Activated gamma-delta T cell (primary cell): ENCODE measurements around the gene THRB.

Experiments used
- DNase-seq: peaks from one replicate; lab custom pipeline; 2025; lab: John Stamatoyannopoulos, UW

Gene THRB

DNA sequence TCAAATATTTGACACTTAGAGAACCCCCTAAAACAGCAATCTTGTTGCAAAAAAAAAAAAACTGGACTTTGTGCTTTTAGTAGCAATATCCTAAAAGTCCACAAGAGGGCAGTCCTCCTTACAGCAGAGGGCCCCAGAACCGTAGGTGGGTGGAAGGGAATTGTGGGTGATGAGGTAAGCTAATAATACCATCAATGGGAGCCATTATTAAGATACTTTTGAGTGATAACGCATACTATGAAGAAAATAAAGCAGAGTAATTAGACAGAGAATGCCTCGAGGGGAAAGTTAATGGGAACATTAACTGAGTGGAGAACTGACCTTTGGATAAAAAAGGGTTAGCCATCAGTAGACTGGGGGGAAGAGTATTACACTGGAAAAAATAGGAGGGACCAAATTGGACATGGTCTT, 229.9 kb downstream of the THRB start:
- DNase-seq = no peak

DNA sequence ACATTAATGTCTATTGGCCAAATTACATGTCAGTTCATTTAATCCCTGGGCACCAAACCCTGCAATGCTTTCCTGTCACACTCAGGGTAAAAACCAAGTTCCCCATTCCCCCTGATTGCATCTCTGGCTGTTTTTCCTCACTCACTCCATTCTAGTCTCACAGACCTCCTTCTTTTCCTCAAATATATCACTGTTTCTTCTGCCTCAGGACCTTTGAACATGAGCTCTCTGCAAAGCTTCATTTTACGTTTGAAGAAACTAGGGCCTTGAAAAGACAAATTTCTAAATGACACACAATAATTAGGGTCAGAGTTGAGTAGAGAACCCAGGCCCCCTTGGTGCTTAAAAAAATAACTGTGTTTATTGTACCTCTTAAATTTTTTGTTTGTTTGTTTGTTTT, 230.6 kb downstream of the THRB start:
- DNase-seq = no peak

DNA sequence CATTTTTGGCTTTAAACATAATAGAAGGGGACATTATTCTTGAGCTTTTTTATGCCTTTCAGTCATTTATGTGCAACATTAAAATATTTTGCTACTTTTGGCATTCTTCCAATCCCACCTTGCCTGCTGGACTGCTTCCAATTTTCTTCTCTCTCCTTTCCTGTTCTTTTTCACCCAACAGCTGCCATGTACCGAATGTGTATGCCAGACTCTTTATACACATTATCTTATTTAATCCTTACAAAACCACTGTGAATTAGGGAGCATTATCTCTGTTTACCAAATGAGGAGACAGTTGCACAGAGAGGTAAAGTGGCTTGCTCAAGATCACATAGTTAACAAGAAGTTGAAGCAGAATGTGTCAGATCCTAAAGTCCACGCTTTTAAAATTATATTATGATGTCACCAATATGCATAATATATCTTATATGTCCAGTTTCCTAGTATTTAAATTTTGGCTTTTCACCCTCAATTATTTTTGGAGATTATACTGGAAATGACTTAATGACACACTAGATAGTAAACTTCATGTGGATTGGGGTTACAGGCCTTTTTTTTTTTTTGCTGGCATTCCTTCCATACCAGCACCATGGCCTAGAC, 231.5 kb downstream of the THRB start:
- no peak for DNase-seq

DNA sequence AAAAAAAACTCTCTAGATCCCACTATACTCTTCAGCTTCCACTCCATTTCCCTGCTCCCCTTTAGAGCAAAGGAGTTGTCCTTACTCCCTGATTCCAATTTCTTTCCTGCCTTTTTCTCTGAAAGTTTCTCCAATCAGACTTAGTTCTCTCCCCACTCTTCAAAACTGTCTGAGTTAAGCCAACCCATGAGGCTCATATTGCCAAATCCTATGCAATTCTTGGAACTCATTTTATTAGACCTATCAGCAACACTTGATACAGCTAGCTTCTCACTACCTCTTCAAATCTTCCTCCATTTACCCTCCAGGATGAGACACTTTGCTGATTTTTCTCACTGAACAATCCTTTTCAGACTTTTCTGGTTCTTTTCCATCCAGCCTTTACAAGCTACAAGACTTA, 233.1 kb downstream of the THRB start:
- DNase-seq = no peak

DNA sequence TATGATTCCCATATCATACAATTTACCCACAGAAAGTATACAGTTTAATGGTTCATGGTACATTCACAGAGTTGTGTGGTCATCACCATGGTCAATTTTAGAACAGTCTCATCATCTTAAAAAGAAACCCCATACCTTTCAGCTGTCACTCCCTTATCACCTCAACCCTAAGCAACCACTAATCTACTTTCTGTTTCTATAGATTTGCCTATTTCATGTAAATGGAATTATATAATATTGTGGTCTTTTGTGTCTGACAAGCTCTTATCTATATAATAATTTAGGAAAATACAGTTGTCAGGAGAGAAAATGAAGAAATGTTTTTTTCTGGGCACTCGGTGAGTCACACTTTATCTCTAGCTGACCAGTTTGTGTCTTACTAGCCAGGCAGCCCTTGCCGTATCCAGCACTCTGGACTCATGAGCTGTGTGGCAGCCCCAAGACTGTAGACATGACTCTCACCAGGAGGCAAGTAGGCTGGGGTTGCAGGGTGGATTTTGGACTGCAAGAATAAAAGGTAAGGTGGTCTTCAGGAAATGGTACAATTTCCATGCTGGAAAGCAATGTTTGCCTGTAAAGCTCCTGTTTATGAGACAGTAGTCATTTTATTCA, 234.6 kb downstream of the THRB start:
- no peak for DNase-seq

DNA sequence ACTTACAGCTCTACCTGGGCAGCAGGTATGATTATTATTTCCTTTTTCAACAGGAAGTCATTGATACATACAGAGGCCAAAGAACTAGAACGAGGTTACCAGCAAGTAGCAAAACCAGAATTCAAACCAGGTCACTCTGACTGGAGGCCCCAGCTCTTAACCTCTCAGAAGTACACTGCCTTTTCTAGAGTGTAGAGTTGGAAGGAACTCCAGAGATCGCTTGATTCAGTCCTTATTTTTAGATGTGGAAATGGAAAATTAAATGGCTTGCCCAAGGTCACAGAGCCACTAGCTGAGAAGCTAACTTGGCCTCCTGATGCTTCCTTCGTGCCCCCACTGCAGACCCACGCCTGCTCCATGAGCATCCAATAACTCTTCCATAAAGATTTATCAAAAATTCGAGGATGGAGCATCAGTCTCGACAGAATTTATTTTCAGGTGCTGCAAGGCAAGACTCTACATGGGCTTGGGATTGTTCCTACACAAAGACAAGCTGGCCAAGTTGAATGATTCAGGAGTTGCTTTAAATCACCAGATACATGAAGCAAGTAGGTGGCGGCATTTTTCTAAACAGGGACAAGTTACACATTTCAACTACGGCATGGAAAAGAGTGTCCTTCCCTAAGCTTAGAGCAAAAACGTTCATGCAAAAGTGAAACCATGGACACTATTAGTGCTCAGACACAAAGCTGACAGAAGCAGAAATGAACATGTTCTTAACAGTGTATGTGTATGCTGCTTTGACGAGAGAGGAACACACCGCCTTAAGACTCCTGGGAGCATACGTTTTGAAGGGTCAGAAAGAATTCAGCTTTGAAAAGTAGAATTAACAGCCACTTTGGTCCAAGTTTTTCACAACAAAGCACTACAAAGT, 235.7 kb downstream of the THRB start:
- no peak for DNase-seq

DNA sequence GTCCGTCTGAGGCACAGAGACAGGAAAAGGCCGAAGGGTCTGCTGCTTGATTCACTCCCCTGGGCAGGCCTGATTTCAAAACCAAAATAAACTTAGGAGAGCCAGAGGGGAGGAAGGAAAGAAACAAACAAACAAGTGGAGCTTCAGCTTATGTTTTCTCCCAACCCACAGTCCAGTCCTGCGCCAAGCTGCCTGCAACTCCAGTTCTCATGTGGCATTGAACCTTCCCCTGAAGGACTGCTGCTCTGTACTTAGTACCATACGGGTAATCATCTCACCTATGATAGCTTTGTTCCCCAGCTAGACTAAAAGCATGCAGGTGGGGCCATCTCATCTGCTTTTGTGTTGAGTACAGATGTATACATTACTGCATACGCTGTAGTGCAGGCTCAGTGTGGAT, 236.4 kb downstream of the THRB start:
- no peak for DNase-seq

DNA sequence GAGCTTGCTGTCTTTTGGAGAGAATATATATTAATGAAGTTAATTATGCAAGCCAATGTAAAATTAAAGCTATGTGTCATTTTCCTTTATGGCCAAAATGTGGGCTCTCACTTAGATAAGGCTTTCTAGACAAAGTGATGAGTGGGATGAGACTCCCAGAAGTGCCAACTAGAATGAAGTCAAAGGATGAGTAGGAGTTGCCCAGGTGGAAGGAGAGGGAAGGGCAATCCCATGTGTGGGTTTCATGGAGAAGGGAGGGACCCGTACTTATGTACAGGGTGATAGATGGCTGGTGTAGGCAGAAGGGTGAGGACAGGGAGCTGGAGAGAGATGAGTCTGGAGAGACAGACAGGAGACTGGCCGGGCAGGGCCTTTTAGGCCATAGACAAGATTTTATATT, 239.2 kb downstream of the THRB start:
- no peak for DNase-seq

DNA sequence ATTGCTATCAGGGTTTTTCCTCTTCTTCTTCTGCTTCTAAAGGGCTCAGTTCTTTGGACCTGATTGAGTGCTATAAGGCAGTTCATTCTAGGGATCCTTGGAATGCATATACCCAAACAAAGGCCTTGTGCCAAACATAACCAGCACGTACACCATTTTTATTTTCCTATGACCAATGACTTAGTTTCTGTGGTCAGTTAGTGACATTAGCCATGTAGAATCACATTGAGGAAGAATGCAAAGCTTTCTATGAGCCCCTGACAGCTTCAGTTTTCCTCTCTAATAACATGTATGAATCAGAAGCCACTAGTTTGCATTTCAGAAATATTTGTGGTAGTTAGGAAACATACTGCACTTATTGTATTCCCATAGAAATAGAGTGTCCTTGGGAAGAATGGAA, 240.0 kb downstream of the THRB start:
- DNase-seq = no peak

DNA sequence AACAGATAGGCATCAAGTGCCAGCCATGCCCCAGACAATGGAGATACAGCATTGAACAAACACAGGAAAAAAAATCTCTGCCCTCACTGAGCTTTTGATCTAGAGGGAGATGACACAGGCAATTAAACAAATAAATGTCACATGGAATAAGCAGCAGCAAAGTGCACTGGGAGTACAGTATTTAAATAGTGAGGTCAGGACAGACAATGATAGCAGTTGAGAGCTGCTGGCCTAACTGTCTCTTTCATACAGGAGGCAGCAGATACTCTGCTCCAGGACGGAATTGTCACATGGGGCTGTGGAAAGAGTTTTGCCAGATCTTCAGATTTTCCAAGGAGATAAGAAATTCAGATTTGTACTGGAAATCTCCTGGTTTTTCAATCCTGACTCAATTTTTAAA, 241.3 kb downstream of the THRB start:
- DNase-seq = no peak

DNA sequence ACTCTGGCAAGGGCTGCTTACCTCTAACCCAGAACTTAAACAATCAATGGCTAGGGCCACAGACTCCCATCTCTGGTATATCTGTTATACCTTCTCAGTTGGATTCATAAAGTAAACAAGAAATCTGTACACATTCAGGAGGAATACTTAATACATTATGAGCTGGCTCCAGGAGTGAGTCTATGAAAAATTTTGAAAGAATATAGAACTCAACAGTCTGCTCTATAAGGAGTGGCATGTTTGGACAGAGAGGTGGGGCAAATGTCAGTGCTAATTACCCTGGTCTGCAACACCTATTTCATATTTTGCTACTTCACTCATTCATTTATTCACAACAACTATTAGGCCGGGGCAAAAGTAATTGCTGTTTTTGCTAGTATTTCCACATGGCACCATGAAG, 245.1 kb downstream of the THRB start:
- DNase-seq = no peak

DNA sequence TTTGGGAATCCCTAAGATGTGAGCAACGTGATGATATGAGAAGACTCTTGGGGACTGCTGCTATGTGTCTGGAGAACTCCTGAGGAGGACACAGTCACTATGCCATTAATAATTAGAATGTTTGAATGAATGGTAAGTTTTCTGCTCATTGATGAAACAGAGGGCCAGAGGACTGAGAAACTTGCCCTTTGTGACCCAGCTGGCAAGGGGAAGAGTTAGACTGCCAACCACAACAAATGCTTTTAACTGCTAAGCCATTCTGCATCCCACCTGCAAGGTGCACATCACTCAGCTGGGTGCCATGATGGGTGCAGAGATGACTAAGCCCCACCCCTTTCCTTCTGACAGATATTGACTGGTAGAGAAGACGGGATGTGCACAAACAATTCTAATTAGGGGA, 249.6 kb downstream of the THRB start:
- DNase-seq = no peak

DNA sequence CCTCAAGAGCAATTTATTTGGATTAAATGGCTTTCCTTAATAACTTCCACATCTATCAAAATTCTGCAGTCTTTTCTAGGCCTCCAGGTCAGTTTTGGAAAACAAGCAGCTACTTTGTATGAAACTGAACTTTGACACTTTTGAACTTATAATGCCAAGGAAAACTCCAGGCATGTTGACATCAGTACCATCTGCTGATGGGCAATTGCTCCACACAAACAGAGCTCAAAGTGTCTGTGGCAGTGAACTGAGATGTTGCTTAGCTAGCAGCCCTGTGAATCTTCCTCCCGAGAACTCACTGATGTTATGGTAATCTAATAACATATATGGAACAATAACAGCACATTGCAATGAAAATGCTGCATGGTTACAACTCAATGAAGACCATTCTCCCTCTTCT, 250.2 kb downstream of the THRB start:
- no peak for DNase-seq

DNA sequence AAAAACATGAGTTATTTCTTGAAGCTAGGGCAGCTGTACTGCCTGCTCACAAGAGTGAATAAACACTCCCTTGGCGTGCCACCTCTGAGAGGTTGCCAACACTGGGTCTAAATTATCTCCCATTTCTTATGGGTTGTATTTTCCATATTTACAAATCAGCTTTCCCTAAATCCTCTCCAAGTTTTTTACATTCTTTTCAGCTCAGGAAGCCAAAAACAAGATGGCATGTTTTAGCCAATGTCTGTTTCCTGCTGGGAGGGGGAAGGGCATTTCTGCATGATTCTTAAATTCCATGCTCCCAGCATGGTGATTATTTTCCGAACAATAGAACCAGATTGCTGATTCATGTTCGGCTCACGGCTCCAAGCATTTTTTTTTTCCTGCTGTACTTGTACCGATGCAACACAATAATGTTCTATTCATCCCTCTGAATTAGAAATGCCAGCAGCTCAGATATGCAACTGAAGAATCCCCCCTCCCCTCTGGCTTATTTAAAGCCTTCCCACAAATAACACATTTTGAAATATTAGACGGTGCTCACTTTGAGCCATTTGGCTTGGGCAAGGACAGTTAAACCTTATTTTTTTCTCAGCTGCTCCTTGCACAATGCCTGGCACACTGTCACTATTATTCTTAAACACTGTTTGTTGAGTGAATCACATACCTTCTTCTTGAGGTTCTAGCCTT, 252.5 kb downstream of the THRB start:
- DNase-seq = no peak

DNA sequence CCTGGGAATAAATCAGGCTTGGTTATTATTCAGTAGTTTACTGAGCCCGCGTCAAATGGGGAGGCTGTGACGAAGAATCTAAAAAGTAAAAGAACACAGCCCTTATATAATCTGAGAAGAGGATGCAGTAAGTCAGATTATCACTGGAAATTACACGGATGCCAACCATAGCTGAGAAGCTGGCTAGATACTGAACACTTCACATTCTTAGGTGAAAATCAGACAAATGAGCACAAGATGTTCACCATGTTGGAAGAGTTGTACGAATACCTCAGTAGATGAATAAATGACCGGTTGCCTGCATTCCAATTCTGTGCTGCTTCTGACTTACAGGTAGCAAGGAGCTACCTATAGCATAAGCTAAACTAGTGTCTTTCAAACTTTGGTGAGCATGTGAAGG, 254.3 kb downstream of the THRB start:
- DNase-seq = no peak

DNA sequence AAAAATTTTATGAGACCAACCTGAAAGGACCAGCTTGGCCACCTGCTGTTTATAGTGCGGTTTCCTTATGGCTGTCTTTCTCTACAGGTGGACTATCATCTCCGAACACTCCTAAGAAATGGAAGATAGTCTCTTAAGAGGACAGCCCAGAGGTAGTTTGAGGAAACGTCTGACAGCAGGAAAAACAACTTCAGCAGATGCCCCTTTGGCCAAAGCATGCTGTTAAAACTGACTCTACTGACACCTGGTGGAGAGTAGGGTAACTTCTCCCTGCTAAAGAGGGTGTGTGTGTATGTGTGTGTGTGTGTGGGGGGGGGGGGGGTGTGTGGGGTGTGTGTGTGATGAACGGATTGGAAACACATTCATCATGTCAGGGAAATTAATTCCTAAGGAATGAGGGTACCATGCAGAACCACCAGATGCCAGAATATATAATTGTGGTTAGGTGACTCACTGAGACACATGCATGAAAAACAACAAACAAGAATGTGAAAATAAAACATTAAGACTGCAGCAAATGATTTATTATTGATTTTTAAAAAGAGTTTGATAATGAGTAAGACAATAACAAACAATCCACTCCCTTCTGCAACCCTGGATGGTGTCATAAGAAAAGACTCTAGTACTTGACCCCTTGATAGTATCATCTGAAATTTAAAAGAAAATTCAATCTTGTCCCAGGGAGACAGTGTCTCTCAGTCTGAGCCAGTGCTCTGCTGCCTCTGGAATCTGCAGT, 256.5 kb downstream of the THRB start:
- no peak for DNase-seq

DNA sequence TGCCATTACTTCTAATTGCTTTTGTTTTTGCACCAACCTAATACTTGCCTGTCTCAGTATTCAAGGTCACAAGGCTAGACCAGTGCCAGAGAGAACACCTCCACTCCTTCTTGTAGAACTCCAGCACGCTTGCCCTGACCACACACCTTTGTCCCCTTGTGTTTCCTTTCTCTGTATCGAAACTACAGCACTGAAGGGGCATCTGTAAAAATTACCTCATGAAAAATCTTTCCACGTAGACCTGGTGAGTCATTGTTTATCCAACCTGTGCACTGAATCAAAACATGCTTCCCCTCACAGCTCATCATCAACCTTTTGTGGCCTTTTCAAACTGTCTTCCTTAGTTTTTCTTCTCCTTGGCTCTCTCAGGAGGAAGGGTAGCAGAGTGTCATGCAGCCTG, 259.5 kb downstream of the THRB start:
- no peak for DNase-seq

DNA sequence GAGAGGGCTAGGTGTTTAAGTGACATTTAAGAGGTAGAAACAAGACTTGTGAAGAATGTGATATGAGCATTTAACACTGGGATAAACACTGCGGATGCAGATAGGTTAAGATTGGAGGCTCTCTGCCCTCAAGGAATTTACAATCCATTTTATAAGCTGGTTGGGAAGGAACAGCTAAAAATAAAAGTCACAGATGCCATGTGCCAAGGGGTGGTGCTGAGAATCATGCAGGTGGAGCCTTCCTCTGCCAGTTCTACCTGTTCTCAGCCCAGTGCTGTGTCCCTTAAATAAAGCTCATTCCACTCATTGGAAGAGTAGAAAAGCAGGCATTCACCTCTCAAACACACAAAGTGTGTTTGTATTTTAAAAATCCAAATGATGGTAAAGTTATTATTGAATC, 261.9 kb downstream of the THRB start:
- no peak for DNase-seq

DNA sequence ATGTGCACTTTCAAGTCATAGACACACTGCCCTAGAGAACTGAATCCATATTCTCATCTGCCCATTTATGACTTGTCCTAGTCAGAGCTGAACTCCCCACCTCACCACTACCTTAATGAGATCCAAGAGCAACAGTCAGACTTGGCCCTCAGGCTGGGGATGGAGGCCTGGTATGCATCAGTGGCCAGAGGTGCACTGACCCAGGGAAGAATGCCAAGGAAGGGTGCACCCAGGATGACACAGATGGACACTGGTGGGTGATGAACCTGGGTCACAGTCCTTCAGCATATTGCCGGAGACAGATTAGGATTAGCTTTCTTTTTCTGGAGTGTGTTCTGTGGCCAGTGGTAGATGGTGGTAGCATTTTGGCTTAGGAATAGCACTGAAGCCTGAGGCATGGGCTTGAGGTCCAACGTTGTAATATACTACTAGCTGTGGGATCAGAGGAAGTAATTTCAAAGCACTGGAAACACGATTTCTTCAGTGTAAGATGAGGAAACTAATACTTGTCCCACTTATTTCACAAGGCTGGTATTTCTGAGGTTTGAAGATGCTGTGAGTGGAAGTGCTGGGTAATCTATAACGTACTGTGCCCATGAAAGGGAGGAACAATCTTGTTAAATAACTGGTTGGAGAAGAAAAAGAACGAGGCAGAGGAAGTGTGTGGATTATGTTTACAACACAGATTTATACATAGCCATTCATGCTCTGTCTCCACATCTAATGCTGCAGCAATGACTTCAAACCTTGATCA, 265.0 kb downstream of the THRB start:
- no peak for DNase-seq

DNA sequence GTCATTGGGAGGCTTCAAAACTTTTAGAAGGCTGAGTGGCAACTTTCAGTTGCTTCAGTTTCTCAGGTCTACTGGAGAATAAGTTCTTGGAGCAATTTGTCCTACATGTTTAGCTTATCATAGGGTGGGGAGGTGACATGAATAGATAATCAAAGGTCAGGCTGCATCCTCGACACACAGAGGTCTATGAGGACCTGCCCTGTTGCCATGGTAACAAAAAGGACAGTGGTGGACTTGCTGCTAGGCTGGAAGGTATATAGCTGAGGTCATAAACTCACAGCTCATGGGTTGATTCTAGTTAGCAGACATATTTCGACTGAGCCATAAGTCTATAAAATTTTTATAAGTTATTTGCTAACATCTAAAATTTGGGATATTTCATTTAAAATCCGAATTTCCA, 267.0 kb downstream of the THRB start:
- no peak for DNase-seq

DNA sequence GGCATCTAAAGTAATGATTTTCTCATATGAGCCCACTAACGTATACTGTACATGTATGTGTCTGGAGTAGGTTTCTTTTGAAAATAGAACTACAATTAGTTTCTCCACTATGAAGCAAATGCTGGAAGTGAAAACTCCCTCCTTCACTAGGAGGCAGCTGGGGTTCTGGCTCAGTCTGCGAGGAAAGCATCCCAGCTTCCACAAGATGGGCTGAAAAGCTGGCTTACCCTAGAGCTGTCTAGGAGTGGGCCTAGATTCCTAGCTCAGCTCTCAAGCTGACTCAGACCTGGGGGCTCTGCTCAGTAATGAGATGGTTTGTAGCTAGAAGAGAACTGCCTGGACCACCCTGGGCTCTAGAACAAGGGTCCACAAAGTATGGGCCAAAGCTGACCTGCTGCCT, 268.3 kb downstream of the THRB start:
- DNase-seq = no peak
